GM13977 (cell line): Measurements from ENCODE around the gene RAB40A.
"Not testable (repeated sequence)": the region's sequence is repeated elsewhere in the genome, so short reads cannot be mapped to it uniquely, and the experiment has no call there.

ENCODE experiments used
- DNase-seq: peaks from one replicate; pipeline ENCODE4 v3.0.0; 2012; ENCODE audit warnings: low spot score
- CTCF ChIP-seq: IDR thresholded peaks from 2 replicates; pipeline ENCODE4 v1.5.1; 2012; ENCODE audit warnings: mild to moderate bottlenecking, control low read depth; ENCODE audit not compliant: insufficient read depth; ENCODE audit errors: extremely low read depth, missing control alignments
- in situ Hi-C: fragments of 300-500 bp; cut with MboI; formaldehyde crosslinking; loops from one replicate; pipeline ENCODE4 v1.12.0; 2022; ENCODE audit warnings: low sequenced_read_pairs, low pct_unique_long_range_greater_than_20kb, mixed read lengths, inconsistent platforms; ENCODE audit not compliant: unreplicated experiment

The RAB40A gene

GRCh38 chrX:103503163-103503852 lies 16.0 kb downstream of the RAB40A start:
- DNase-seq, result no peak
- in situ Hi-C loops, result loop anchor here (25.0 kb wide), 1 partner anchor 434 kb away; no protein-coding TSS in a partner anchor
- TF ChIP-seq CTCF, result no peak

- in situ Hi-C loops, result no loop called here
- TF ChIP-seq CTCF, result no peak
- no peak for DNase-seq
Measured at GRCh38 chrX:103498786-103499185, 20.5 kb downstream of the RAB40A start.

- no peak for DNase-seq
- in situ Hi-C loops, result no loop called here
Measured at GRCh38 chrX:103495786-103496185, 23.5 kb downstream of the RAB40A start.

GRCh38 chrX:103493578-103493977 lies 25.7 kb downstream of the RAB40A start:
- DNase-seq, in situ Hi-C loops: not testable (repeated sequence)

More at GRCh38 chrX:103495786-103496185, 23.5 kb downstream of the RAB40A start:
- TF ChIP-seq CTCF, result no peak

GRCh38 chrX:103489733-103490132 lies 29.6 kb downstream of the RAB40A start:
- DNase-seq, result peak; percentile 19
- peak; percentile 73 for TF ChIP-seq CTCF
- in situ Hi-C loops, result not testable (repeated sequence)

GRCh38 chrX:103488794-103489193 lies 30.5 kb downstream of the RAB40A start:
- in situ Hi-C loops, result no loop called here

More at GRCh38 chrX:103488794-103489193, 30.5 kb downstream of the RAB40A start:
- no peak for TF ChIP-seq CTCF
- DNase-seq, result no peak
